ENCODE data around the gene APLNR.

The APLNR gene

DNA sequence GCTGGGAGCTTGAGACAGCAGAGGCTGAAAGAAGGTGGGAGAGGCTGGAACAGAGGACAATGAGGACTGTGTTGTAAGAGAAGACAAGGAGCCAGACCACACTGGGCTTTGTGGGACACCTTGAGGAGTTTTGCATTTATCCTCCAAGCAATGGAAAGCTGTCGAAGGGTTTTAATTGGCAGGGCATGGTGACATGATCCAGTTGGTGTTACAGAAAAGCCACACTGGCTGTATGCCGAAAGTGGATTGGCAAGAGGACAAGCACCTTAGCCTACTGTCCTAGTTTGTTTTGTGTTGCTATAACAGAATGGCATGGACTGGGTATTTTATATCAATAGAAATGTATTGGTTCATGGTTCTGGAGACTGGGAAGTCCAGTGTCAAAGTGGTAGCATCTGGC lies 14.0 kb upstream of the APLNR start:
- no peak for DNase-seq

- no peak for DNase-seq
Observed at GRCh38 chr11:57249384-57250319, 12.6 kb upstream of the APLNR start.

DNA sequence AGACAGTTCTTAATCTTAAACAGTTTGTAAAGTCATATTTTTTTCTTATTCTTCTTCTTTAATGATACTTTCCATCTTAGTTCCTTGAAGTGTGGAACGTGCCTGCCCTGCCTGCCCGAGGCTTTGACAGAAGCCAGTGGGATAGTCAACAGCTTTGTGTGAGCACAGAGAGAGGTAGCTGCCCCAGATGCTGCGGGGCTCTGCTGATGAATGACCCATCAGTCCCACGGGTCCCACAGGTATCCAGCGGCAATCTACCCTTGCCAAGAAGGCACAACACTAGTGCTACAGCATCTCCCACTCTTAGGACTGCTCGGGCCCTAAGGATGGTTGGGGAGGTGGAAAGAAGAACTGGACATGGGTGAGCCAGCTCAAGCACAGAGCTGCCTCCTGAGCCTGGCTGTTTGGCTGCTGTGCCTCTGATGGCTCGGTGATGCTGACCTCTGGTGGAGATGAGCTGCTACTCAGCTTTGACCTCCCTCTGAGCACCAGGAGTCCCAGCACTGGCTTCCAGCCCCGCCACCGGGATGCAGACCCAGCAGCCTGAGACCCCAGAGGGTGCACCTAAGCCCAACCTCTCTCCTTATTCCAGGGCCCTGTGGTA lies 11.8 kb upstream of the APLNR start:
- DNase-seq: no peak

- DNase-seq: no peak
Observed at GRCh38 chr11:57244911-57245310, 7.9 kb upstream of the APLNR start.

- DNase-seq: no peak
Observed at GRCh38 chr11:57241353-57241972, 4.4 kb upstream of the APLNR start.

DNA sequence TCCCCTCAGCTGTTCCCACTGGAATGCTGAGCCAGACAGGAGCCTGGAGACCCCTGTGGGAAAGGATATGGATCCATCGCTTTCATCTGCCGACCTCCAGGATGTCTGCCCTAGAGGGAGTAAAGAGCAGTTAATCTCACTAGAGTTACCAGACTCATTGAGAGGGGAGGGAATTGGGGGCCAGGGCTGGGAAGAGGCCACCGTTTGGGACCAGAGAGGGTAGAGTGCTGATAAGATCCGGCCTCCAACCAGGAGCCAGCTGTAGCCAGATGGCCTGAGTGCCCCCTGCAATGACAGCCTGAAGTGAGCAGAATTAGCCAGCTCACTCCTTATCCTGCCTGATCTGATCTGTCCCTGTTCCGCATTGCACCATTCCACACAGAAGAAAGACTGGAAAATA lies 3.7 kb upstream of the APLNR start:
- no peak for DNase-seq

- no peak for DNase-seq
Observed at GRCh38 chr11:57240007-57240406, 3.0 kb upstream of the APLNR start.

GRCh38 chr11:57239348-57239747 lies 2.3 kb upstream of the APLNR start:
- no peak for DNase-seq

GRCh38 chr11:57235761-57236703 lies 1.0 kb downstream of the APLNR start:
- no peak for DNase-seq

DNA sequence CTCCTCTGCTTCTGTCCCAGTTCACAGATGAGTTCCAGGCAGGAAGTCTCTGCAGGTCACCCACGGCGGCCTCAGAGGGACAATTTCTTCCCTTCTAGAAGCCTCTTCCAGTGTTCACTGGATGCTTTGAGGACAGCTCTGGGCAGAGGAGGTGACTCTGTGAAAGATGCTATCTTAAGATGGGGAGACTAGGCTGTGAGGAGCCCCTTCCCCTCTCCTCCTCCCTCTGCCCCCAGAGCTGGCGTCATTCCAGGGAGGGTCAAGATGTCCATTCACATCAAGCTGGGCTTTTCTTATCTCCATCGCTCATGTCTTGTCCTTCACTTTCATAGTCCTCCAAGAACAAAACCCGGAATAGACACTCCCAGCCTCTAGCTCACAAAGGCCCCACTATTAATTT lies 3.3 kb downstream of the APLNR start:
- DNase-seq: no peak

DNA sequence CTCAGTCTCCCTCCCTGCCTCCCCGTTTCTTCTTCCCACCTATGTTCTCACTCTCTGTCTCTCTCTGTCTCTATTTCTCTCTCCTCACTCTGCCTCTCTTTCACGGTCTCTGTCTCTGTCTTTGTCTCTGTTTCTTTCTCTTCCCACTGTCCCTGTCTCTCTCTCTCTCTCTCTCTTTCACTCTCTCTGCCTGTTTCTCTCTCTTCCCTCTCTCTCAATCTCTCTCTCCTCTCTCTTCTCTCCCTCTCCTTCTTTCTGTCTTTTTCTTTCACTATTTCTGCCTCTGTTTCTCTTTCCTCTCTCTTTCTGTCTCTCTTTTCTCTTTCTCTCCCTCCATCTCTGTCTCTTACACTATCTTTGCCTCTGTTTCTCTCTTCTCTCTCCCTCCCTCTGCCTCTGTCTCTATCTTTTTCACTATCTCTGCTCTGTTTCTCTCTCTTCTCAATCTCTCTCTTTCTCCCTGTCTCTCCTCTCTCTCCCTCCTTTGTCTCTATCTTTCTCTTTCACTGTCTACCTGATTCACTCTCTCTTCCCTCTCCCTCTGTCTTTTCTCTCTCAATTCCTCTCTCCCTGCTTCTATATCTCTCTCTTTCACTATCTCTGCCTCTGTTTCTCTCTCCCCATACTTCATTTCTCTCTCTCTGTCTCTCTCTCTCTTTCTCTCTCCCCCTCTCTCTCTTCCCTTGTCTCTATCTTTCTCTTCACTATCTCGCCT lies 5.4 kb downstream of the APLNR start:
- no peak for DNase-seq

DNA sequence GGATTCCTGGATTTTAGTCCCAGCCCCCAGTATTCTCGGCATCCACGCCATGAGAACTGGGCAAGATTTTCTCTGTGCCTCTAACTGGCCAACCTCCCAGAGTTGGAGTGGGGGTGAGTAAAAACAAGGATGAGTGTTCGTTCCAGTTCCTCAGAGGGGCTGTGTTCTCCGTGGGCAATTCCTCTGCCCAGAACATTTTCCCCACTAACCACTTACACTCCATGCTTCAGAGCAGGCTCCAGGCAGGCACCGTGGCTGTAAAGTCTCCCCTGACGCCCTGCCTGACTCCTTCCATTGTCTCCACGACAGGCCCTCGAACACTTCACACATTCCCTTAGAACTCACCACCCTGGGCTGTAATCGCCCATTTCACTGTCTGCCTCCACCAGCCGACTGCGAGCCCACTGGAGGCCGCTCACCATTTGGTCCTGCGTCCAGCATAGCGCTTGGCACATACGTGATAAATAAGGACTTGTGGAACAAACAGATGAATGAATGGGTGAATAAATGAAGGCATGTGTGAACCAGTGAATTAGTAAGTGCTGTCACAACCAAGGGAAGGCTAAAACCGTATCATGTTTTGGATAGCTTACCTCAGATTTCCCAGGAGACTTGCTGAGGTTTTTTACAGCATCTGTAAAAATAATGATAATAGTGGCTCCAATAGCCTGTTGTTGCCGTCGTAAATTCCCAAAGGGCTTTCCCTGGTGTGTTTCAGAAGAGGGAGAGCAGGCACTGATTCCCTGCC lies 6.1 kb downstream of the APLNR start:
- DNase-seq: no peak

DNA sequence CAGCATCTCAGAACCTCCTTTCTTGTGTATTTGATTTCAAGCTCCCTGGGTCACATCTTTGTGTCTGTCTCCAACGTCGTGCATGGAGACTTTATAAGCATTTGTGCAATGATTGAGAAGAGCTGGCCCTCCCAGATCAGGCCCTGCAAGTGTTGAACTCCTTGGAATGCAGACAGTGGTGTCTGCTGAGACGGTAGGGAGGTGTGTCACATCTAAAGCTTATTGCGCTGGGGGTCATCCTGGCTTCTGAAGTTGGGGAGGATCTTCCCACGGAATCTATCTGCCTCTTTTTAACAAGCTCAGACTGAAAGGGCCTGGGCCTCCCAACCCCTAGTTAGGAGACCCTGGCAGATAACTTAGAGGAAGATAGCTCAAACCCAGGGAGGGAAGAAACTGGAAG lies 6.7 kb downstream of the APLNR start:
- DNase-seq: no peak

DNA sequence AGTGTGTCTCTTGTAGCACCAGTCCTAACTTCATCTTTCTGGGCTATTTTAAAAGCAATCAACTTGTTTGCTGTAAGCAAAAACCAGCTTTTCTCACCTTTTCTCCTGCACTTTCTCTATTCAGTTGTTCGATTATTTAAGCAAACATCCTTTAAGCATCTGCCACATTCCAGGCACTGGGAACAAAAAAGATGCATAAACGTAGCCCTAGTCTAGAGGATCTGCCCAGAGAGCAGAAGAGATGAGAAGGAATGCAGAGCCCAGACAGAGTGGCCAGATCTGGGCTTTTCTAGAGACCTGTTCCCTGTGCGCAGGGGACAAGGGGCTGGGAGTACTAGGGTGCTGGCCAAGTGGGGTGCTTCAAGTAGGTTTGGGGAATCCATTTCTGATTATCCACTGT lies 8.4 kb downstream of the APLNR start:
- no peak for DNase-seq

- no peak for DNase-seq
Observed at GRCh38 chr11:57224537-57224936, 12.5 kb downstream of the APLNR start.

GRCh38 chr11:57224128-57224527 lies 12.9 kb downstream of the APLNR start:
- no peak for DNase-seq

GRCh38 chr11:57223601-57224000 lies 13.4 kb downstream of the APLNR start:
- DNase-seq: no peak

- DNase-seq: no peak
Observed at GRCh38 chr11:57222239-57222638, 14.8 kb downstream of the APLNR start.

DNA sequence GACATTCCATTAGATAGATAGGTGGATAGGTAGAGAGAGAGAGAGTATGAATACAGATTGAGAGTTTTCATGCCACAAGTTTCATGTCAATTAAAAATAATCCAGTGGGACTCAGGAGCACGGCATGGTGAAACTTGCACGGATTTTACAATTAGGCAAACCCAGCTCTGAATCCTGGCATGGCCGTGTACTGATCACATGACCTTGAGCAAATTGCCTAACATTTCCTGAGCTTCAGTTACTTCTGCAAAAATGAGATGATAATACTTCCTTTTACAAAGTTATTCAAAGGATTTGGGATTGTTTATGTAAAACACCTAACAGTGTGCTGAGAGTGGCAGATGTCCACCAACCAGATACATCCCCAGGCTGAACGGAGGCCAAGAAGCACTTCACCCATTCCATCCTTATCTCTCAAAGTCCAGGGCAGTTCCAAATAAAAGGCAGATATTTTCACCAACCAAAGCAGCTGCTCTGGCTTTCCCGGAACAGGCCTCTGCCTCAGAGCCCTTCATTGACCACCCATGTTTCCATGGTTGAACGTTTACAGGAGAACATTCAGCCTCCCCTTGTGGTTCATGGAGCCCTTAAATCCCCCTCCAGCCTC lies 17.9 kb downstream of the APLNR start:
- DNase-seq: no peak

- DNase-seq: no peak
Observed at GRCh38 chr11:57217053-57217452, 20.0 kb downstream of the APLNR start.

GRCh38 chr11:57216463-57216862 lies 20.6 kb downstream of the APLNR start:
- DNase-seq: no peak
